Stimulated activated CD4-positive, alpha-beta T cell treated with anti-CD3 and anti-CD28 coated beads, Interleukin-15, amount 100 ng/mL, for 1 hour (primary cell): ENCODE measurements around the gene TNFSF12.

Source experiments
- DNase-seq, 2 donors: peaks; one replicate each; pipeline ENCODE4 v3.0.0-alpha.2; 2020; ENCODE audit warnings: low read depth in 1 of 2, low spot score in 1 of 2

The TNFSF12 gene

GRCh38 chr17:7548585-7549400, at the start of gene TNFSF12:
TNFSF12 (plus strand) TSS chr17:7549058; CDS start chr17:7549154, 96 bp downstream.
- peak; percentile 29 to 30 for DNase-seq

- DNase-seq = no peak
Observed at GRCh38 chr17:7499161-7499560, 49.7 kb upstream of the TNFSF12 start.

GRCh38 chr17:7501729-7502128, 47.1 kb upstream of the TNFSF12 start:
- DNase-seq = no peak

- no peak for DNase-seq
Observed at GRCh38 chr17:7502171-7502847, 46.5 kb upstream of the TNFSF12 start.

- DNase-seq = no peak
Observed at GRCh38 chr17:7502987-7503386, 45.9 kb upstream of the TNFSF12 start.

GRCh38 chr17:7503521-7503920, 45.3 kb upstream of the TNFSF12 start:
- DNase-seq = no peak

- DNase-seq = no peak
Observed at GRCh38 chr17:7508145-7508544, 40.7 kb upstream of the TNFSF12 start.

GRCh38 chr17:7508846-7509245, 40.0 kb upstream of the TNFSF12 start:
- no peak for DNase-seq

GRCh38 chr17:7509937-7510336, 38.9 kb upstream of the TNFSF12 start:
- no peak for DNase-seq

GRCh38 chr17:7511108-7511507, 37.8 kb upstream of the TNFSF12 start:
- no peak for DNase-seq

GRCh38 chr17:7512105-7512504, 36.8 kb upstream of the TNFSF12 start:
- no peak for DNase-seq

GRCh38 chr17:7512824-7513540, 35.9 kb upstream of the TNFSF12 start:
- no peak for DNase-seq

- no peak for DNase-seq
Observed at GRCh38 chr17:7513850-7514419, 34.9 kb upstream of the TNFSF12 start.

- no peak for DNase-seq
Observed at GRCh38 chr17:7515911-7516610, 32.8 kb upstream of the TNFSF12 start.

GRCh38 chr17:7523033-7523432, 25.8 kb upstream of the TNFSF12 start:
- peak in 1 of 2 donors; percentile 15 for DNase-seq

GRCh38 chr17:7528842-7529241, 20.0 kb upstream of the TNFSF12 start:
- DNase-seq = no peak

GRCh38 chr17:7530023-7530900, 18.6 kb upstream of the TNFSF12 start:
- no peak for DNase-seq

- no peak for DNase-seq
Observed at GRCh38 chr17:7538050-7538449, 10.8 kb upstream of the TNFSF12 start.

GRCh38 chr17:7538891-7539545, 9.8 kb upstream of the TNFSF12 start:
- DNase-seq = no peak
